K562 (cell line): Measurements from ENCODE around the gene DNAJC15. TPM values are rescaled to one million over a fixed set of nuclear protein-coding genes. Genes with fewer than 3 reads are reported as not detected.
A peak's percentile ranks its signal among the peaks of the same experiment; 100 is the strongest.

Source experiments
- ATAC-seq: fragments of 200-7000 bp; cut with Tn5 transposase; 3 replicates; pipeline ENCODE4 v1.9.1; 2020; ENCODE audit warnings: moderate library complexity
- BruUV-seq: library from RNA; stranded (reverse); fragments of 400-500 nt; replicated peaks from 2 replicates; lab custom pipeline; 2021; lab: Mats Ljungman, UMichigan
- CTCF ChIA-PET: fragments of 300-600 bp; formaldehyde crosslinking; extraction: SDS; loops from one replicate; lab custom pipeline; 2021; ENCODE audit warnings: low intra/inter-chr PET ratio; lab: Yijun Ruan, JAX
- POLR2A ChIA-PET: fragments of 300-600, 350-650 bp; sonication (Branson Sonifier 250); formaldehyde crosslinking; extraction: SDS; loops from one replicate; lab custom pipeline; 2021; ENCODE audit warnings: antibody characterized with exemption, inconsistent platforms; lab: Yijun Ruan, JAX
- DNase-seq, 4 experiments: peaks; one replicate each; pipeline versions ENCODE4 v3.0.0 to v3.0.0-alpha.2; 2011 to 2018; ENCODE audit warnings: low spot score in 3 of 4, mixed read lengths in 3 of 4; ENCODE audit errors: extremely low read depth in 1 of 4
- FAIRE-seq: peaks from 2 replicates; lab custom pipeline; 2011; peaks lifted over from hg19 to GRCh38; lab: Jason Lieb, UNC
- H2AFZ ChIP-seq: 2 replicates; pipeline ENCODE4 v1.6.0; 2011; ENCODE audit warnings: low read depth, low read length, control low read depth, inconsistent platforms
- H3K27ac ChIP-seq: fragments of 200-600 bp; 3 replicates; pipeline ENCODE4 v1.8.0; 2011; ENCODE audit warnings: low read depth, mild to moderate bottlenecking, control low read depth, inconsistent platforms, low read length, moderate library complexity, mixed read lengths; ENCODE audit errors: extremely low read depth
- H3K27me3 ChIP-seq, 2 experiments: fragments of 300-600 bp in 1 of 2; 2 replicates in 1 of 2; 3 replicates in 1 of 2; pipeline versions ENCODE4 v1.6.0 to v1.8.0; 2011; ENCODE audit warnings: inconsistent platforms in 2 of 2, low read length in 2 of 2, mild to moderate bottlenecking in 1 of 2, mixed read lengths in 1 of 2, moderate library complexity in 1 of 2; ENCODE audit not compliant: control insufficient read depth in 2 of 2, insufficient read depth in 2 of 2
- H3K36me3 ChIP-seq: fragments of 300-600 bp; 3 replicates; pipeline ENCODE4 v1.8.0; 2011; ENCODE audit warnings: mild to moderate bottlenecking, low read length, inconsistent platforms; ENCODE audit not compliant: control insufficient read depth, insufficient read depth
- H3K4me1 ChIP-seq, 2 experiments: fragments of 200-600 bp in 1 of 2; replicated peaks in 1 of 2; 2 replicates in 1 of 2; 3 replicates in 1 of 2; pipeline versions ENCODE4 v1.5.1 to v1.8.0; 2011; ENCODE audit warnings: inconsistent platforms in 2 of 2, low read length in 2 of 2, mild to moderate bottlenecking in 1 of 2, mixed read lengths in 1 of 2, moderate library complexity in 1 of 2; ENCODE audit not compliant: control insufficient read depth in 2 of 2, insufficient read depth in 2 of 2
- H3K4me2 ChIP-seq: 2 replicates; pipeline ENCODE4 v1.6.1; 2011; ENCODE audit warnings: low read length, control low read depth, inconsistent platforms, mixed read lengths; ENCODE audit not compliant: insufficient read depth
- H3K4me3 ChIP-seq: fragments of 200-600 bp; sonication (generic), shearing (Covaris generic); 2 replicates; pipeline ENCODE4 v1.5.1; 2016; ENCODE audit warnings: control low read depth, inconsistent platforms
- H3K79me2 ChIP-seq: fragments of 200-600 bp; 3 replicates; pipeline ENCODE4 v1.8.0; 2011; ENCODE audit warnings: low read length, inconsistent platforms; ENCODE audit not compliant: control insufficient read depth, insufficient read depth
- H3K9ac ChIP-seq, 2 experiments: 2 replicates each; pipeline versions ENCODE4 v1.6.0 to v1.6.1; 2011; ENCODE audit warnings: low read depth in 2 of 2, low read length in 2 of 2, control low read depth in 1 of 2, inconsistent platforms in 1 of 2, mild to moderate bottlenecking in 1 of 2, mixed read lengths in 1 of 2; ENCODE audit not compliant: insufficient read depth in 1 of 2
- H3K9me1 ChIP-seq: one replicate; pipeline ENCODE4 v1.6.0; 2011; ENCODE audit warnings: inconsistent platforms, mild to moderate bottlenecking, low read length, moderate library complexity; ENCODE audit not compliant: control insufficient read depth, insufficient read depth
- H3K9me3 ChIP-seq: replicated peaks from 2 replicates; pipeline ENCODE4 v1.5.1; 2011; ENCODE audit warnings: low read depth, low read length, inconsistent platforms; ENCODE audit not compliant: control insufficient read depth, insufficient read depth
- H4K20me1 ChIP-seq: replicated peaks from 2 replicates; pipeline ENCODE4 v1.6.1; 2011; ENCODE audit warnings: low read length, inconsistent platforms, mixed read lengths; ENCODE audit not compliant: control insufficient read depth, insufficient read depth
- CREB5 ChIP-seq: fragments of 250-450 bp; sonication (Bioruptor Pico); IDR thresholded peaks from 2 replicates; pipeline ENCODE4 v1.5.0; 2020; ENCODE audit warnings: mild to moderate bottlenecking
- GTF2E2 ChIP-seq: fragments of 200-800 bp; sonication (Bioruptor generic); IDR thresholded peaks from 2 replicates; pipeline ENCODE4 v1.6.1; 2016; ENCODE audit warnings: missing genetic modification characterization, missing compliant biosample characterization
- HNRNPLL ChIP-seq: fragments of 200-400 bp; formaldehyde crosslinking; IDR thresholded peaks from 2 replicates; pipeline ENCODE4 v1.6.1; 2017; ENCODE audit warnings: low read length, low read depth, mild to moderate bottlenecking; ENCODE audit not compliant: poor library complexity, severe bottlenecking
- KAT8 ChIP-seq: fragments of 450-650 bp; IDR thresholded peaks from 2 replicates; pipeline ENCODE4 v1.6.1; 2016; ENCODE audit warnings: low read depth, mild to moderate bottlenecking
- NR2C1 ChIP-seq, 2 experiments: fragments of 450-650 bp; IDR thresholded peaks; 2 replicates each; pipeline ENCODE4 v1.6.1; 2017; ENCODE audit warnings: mild to moderate bottlenecking in 2 of 2, antibody characterized with exemption in 1 of 2, inconsistent platforms in 1 of 2, missing compliant biosample characterization in 1 of 2, missing genetic modification characterization in 1 of 2
- RFX5 ChIP-seq: IDR thresholded peaks from 2 replicates; pipeline ENCODE4 v1.6.1; 2011; ENCODE audit warnings: low read depth, mild to moderate bottlenecking, improper control_type of control experiment, low read length
- TBL1XR1 ChIP-seq, 2 experiments: IDR thresholded peaks; 2 replicates each; pipeline ENCODE4 v1.6.1; 2012; ENCODE audit warnings: improper control_type of control experiment in 2 of 2, low read length in 2 of 2, mild to moderate bottlenecking in 1 of 2
- THRB ChIP-seq: fragments of 450-650 bp; formaldehyde crosslinking; conservative IDR thresholded peaks from 2 replicates; pipeline ENCODE4 v1.4.0; 2022; ENCODE audit warnings: mild to moderate bottlenecking, missing genetic modification characterization
- TSHZ1 ChIP-seq: fragments of 250-450 bp; sonication (Bioruptor Pico); IDR thresholded peaks from 2 replicates; pipeline ENCODE4 v1.4.0; 2020; ENCODE audit warnings: mild to moderate bottlenecking, moderate library complexity
- ZBTB8A ChIP-seq: fragments of 450-650 bp; IDR thresholded peaks from 2 replicates; pipeline ENCODE4 v1.6.1; 2018; ENCODE audit warnings: mild to moderate bottlenecking, moderate library complexity; ENCODE audit not compliant: partially characterized antibody
- ZNF316 ChIP-seq: fragments of 450-650 bp; IDR thresholded peaks from 2 replicates; pipeline ENCODE4 v1.6.1; 2016
- ZZZ3 ChIP-seq: fragments of 450-650 bp; IDR thresholded peaks from 2 replicates; pipeline ENCODE4 v1.6.1; 2016; ENCODE audit warnings: antibody characterized with exemption, mild to moderate bottlenecking, moderate library complexity
- in situ Hi-C: fragments of 300-500 bp; cut with MboI; formaldehyde crosslinking; loops from 4 replicates; pipeline ENCODE4 v1.15.0; 2018; ENCODE audit warnings: inconsistent platforms, mixed read lengths
- intact Hi-C: fragments of 100-400 bp; cut with micrococcal nuclease; formaldehyde crosslinking; loops from 2 replicates; pipeline ENCODE4 v1.14.2; 2022
- polyA plus RNA-seq, 8 experiments: library from polyadenylated mRNA; depleted of rRNA in 4 of 8; stranded (reverse) in 5 of 8; unstranded in 3 of 8; fragments of >200 nt; fragmentation: Nextera tagmentation in 2 of 8; fragmentation: Illumina TruSeq in 1 of 8; extraction: Ambion mirVana in 2 of 8; extraction: Trizol in 1 of 8; gene quantifications; 2 replicates each; pipeline versions ENCODE4 v1.2.1 to v1.2.3, GENCODE V29; 2011 to 2014; ENCODE audit warnings: inconsistent platforms in 1 of 8, missing spikeins in 1 of 8
- total RNA-seq, 7 experiments: library from RNA; depleted of rRNA in 6 of 7; stranded (reverse); fragments of >200 nt in 6 of 7; fragmentation: Illumina TruSeq in 2 of 7; extraction: Trizol in 2 of 7; gene quantifications; 2 replicates each; pipeline versions ENCODE4 v1.2.1 to v1.2.3, GENCODE V29; 2011 to 2021; ENCODE audit warnings: low replicate concordance in 1 of 7
- TF ChIP-seq, protein P1 (sequence below): fragments of 250-450 bp; sonication (Bioruptor Pico); IDR thresholded peaks from 2 replicates; pipeline ENCODE4 v1.9.0; 2021; ENCODE audit warnings: mild to moderate bottlenecking, inconsistent platforms

DNAJC15 gene
- total and polyA plus RNA-seq, 9 of the 15 experiments (the other 6 are each of a cell fraction or from before 2014, with no cell fraction given) = 0.47 to 3.8 (median 1.0) TPM

GRCh38 chr13:43081866-43082265 lies 58.5 kb downstream of the DNAJC15 start (continued):
- no peak for TF ChIP-seq THRB (CRISPR knock-in tag)
- no peak for TF ChIP-seq ZZZ3

DNA sequence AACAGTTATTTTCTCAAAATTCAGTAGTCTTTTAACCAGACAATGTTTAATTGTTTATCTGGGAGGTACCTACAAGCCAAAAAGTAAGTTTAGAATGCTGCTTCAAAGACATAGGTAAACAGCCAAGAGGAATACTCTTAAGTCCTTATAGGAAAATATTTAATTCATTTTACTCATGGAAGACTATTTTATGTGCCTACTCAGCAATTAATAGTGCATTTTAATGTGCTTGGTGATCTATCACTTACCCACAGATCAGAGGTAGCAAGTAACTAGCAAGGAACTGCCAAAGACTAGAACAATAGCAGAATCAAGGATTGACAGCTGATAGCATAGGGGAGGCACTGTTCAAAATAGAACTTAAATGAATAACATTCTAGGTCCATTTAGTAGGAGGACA lies 60.4 kb downstream of the DNAJC15 start:
- BruUV-seq = no TSS peak
- H3K9me3 ChIP-seq = no peaks in the 10 kb centered on the region
- no peaks in the 10 kb centered on the region for H3K27me3 ChIP-seq
- H4K20me1 ChIP-seq = no peaks in the 10 kb centered on the region
- ChIA-PET CTCF (no interaction called here), POLR2A (no interaction called here)
- H3K4me3 ChIP-seq = no peak overlapping the region
- no peak overlapping the region for H3K9ac ChIP-seq
- no peak overlapping the region for H3K4me2 ChIP-seq
- no peaks in the 10 kb centered on the region for H3K9me1 ChIP-seq
- in situ Hi-C loops (no loop called here), intact Hi-C loops (no loop called here)
- H2AFZ ChIP-seq = no peak overlapping the region
- ATAC-seq (no peak), FAIRE-seq (no peak), DNase-seq (no peak)
- H3K27ac ChIP-seq = no peak overlapping the region
- no peaks in the 10 kb centered on the region for H3K36me3 ChIP-seq
- no peaks in the 10 kb centered on the region for H3K4me1 ChIP-seq
- no peaks in the 10 kb centered on the region for H3K79me2 ChIP-seq
- no peak for TF ChIP-seq RFX5
- TF ChIP-seq GTF2E2 (tag) = no peak
- no peak for TF ChIP-seq CREB5 (CRISPR knock-in tag)
- TF ChIP-seq TBL1XR1 (IDR thresholded peaks at IDR 0.05; ENCODE audit: low read length in 2 of 2) = no peak
- TF ChIP-seq TSHZ1 (CRISPR knock-in tag) = no peak
- TF ChIP-seq HNRNPLL = no peak
- no peak for TF ChIP-seq ZBTB8A
- TF ChIP-seq NR2C1 (IDR thresholded peaks at IDR 0.05) = no peak
- TF ChIP-seq NR2C1 (tag; IDR thresholded peaks at IDR 0.05) = no peak
- TF ChIP-seq ZNF316 = peak; percentile 51
- TF ChIP-seq, protein P1, sequence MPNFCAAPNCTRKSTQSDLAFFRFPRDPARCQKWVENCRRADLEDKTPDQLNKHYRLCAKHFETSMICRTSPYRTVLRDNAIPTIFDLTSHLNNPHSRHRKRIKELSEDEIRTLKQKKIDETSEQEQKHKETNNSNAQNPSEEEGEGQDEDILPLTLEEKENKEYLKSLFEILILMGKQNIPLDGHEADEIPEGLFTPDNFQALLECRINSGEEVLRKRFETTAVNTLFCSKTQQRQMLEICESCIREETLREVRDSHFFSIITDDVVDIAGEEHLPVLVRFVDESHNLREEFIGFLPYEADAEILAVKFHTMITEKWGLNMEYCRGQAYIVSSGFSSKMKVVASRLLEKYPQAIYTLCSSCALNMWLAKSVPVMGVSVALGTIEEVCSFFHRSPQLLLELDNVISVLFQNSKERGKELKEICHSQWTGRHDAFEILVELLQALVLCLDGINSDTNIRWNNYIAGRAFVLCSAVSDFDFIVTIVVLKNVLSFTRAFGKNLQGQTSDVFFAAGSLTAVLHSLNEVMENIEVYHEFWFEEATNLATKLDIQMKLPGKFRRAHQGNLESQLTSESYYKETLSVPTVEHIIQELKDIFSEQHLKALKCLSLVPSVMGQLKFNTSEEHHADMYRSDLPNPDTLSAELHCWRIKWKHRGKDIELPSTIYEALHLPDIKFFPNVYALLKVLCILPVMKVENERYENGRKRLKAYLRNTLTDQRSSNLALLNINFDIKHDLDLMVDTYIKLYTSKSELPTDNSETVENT = no peak
- TF ChIP-seq KAT8 = no peak
